HG02571 (cell line): ENCODE measurements around the gene LSM14B.
"Not testable (repeated sequence)": the region's sequence is repeated elsewhere in the genome, so short reads cannot be mapped to it uniquely, and the experiment has no call there.

Experiments used
- ATAC-seq: cut with Tn5 transposase; IDR thresholded peaks from one replicate; pipeline ENCODE4 v1.9.1; 2021; ENCODE audit warnings: mild to moderate bottlenecking, moderate library complexity; ENCODE audit not compliant: unreplicated experiment

LSM14B gene

GRCh38 chr20:62111148-62111547 is 11.1 kb upstream of the LSM14B start:
- no peak for ATAC-seq

- no peak for ATAC-seq
Observed at GRCh38 chr20:62112368-62112767, 9.9 kb upstream of the LSM14B start.

- ATAC-seq = no peak
Observed at GRCh38 chr20:62114894-62115293, 7.4 kb upstream of the LSM14B start.

- not testable (repeated sequence) for ATAC-seq
Observed at GRCh38 chr20:62115800-62116407, 6.4 kb upstream of the LSM14B start.

- no peak for ATAC-seq
Observed at GRCh38 chr20:62116558-62117361, 5.5 kb upstream of the LSM14B start.

GRCh38 chr20:62117362-62117646 is 5.0 kb upstream of the LSM14B start:
- ATAC-seq = no peak

- ATAC-seq = no peak
Observed at GRCh38 chr20:62117658-62118057, 4.6 kb upstream of the LSM14B start.

- ATAC-seq = no peak
Observed at GRCh38 chr20:62118113-62119043, 3.9 kb upstream of the LSM14B start.

- no peak for ATAC-seq
Observed at GRCh38 chr20:62119115-62119514, 3.2 kb upstream of the LSM14B start.

GRCh38 chr20:62119591-62120364 is 2.5 kb upstream of the LSM14B start:
- ATAC-seq = no peak

GRCh38 chr20:62120365-62120762 is 1.9 kb upstream of the LSM14B start:
- no peak for ATAC-seq

GRCh38 chr20:62120990-62121775 is 1.1 kb upstream of the LSM14B start:
- peak; percentile 2 for ATAC-seq

- peak; percentile 12 for ATAC-seq
Observed at GRCh38 chr20:62122654-62123449, 577 bp downstream of the LSM14B start.

GRCh38 chr20:62123450-62124118 is 1.3 kb downstream of the LSM14B start:
- ATAC-seq = no peak

GRCh38 chr20:62126141-62126540 is 3.9 kb downstream of the LSM14B start:
- ATAC-seq = no peak

- ATAC-seq = no peak
Observed at GRCh38 chr20:62127799-62128198, 5.5 kb downstream of the LSM14B start.

- ATAC-seq = no peak
Observed at GRCh38 chr20:62128502-62128901, 6.2 kb downstream of the LSM14B start.

GRCh38 chr20:62129731-62130531 is 7.7 kb downstream of the LSM14B start:
- no peak for ATAC-seq
